ENCODE measurements around the gene ADGRB3.
"Not testable (repeated sequence)": the region's sequence is repeated elsewhere in the genome, so short reads cannot be mapped to it uniquely, and the experiment has no call there.

DNA sequence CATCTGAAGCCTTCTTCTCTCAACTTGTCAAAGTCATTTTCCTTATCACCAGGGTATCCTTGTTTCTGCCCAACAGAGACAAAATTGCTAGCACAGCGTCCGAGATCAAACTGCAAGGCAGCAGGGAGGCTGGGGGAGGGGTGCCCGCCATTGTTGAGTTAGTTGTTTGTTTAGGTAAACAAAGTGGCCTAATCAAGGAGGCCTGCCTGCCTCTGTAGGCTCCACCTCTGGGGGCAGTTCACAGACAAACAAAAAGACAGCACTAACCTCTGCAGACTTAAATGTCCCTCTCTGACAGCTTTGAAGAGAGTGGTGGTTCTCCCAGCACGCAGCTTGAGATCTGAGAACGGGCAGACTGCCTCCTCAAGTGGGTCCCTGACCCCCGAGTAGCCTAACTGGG is 155.0 kb downstream of the ADGRB3 start:
- TF ChIP-seq, protein P1, sequence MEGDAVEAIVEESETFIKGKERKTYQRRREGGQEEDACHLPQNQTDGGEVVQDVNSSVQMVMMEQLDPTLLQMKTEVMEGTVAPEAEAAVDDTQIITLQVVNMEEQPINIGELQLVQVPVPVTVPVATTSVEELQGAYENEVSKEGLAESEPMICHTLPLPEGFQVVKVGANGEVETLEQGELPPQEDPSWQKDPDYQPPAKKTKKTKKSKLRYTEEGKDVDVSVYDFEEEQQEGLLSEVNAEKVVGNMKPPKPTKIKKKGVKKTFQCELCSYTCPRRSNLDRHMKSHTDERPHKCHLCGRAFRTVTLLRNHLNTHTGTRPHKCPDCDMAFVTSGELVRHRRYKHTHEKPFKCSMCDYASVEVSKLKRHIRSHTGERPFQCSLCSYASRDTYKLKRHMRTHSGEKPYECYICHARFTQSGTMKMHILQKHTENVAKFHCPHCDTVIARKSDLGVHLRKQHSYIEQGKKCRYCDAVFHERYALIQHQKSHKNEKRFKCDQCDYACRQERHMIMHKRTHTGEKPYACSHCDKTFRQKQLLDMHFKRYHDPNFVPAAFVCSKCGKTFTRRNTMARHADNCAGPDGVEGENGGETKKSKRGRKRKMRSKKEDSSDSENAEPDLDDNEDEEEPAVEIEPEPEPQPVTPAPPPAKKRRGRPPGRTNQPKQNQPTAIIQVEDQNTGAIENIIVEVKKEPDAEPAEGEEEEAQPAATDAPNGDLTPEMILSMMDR (conservative IDR thresholded peaks at IDR 0.05; ENCODE audit: low read length), result not testable (repeated sequence)
- TF ChIP-seq EZH2phosphoT487 (IDR thresholded peaks at IDR 0.05; ENCODE audit: borderline replicate concordance, low read depth, low read length), result not testable (repeated sequence)

Data from OCI-LY7 (cell line).